PC-3 (cell line): Measurements from ENCODE around the gene NUP93.

Experiments
- EZH2phosphoT487 ChIP-seq: fragments of 300-600 bp; sonication (generic); IDR thresholded peaks from 2 replicates; pipeline ENCODE4 v1.6.1; 2018; ENCODE audit warnings: mild to moderate bottlenecking, antibody characterized with exemption, low read length, borderline replicate concordance
- TF ChIP-seq, protein P1 (sequence below): fragments of 300-600 bp; sonication (generic); conservative IDR thresholded peaks from 2 replicates; pipeline ENCODE4 v1.5.1; 2017; ENCODE audit warnings: antibody characterized with exemption, low read depth, mild to moderate bottlenecking, low read length

DNA sequence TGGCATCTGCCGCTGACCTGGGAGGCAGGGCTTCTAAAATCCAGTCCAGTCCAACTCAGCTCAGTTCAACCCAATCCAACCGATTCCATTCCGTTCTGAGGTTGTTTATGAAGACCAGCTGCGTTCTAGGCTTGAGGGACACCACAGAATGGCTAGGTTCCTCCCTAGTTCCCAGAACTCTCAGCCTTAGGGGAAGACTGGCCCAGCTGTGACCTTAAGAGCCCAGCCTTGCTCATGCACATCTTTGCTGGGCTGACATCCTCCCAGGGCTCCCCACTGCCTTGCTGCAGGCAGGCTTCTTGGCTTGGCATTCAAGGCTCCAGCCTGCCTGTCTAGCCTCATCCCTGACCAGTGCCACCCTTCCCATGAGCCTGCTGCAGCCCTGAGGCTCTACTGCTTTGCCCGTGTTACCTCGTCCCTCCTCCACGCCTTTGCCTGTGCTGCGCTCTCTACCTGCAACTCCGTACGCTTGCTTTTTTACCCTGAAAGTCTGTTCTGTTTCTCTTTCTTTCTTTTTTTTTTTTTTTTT is 143.0 kb downstream of the NUP93 start:
- TF ChIP-seq, protein P1, sequence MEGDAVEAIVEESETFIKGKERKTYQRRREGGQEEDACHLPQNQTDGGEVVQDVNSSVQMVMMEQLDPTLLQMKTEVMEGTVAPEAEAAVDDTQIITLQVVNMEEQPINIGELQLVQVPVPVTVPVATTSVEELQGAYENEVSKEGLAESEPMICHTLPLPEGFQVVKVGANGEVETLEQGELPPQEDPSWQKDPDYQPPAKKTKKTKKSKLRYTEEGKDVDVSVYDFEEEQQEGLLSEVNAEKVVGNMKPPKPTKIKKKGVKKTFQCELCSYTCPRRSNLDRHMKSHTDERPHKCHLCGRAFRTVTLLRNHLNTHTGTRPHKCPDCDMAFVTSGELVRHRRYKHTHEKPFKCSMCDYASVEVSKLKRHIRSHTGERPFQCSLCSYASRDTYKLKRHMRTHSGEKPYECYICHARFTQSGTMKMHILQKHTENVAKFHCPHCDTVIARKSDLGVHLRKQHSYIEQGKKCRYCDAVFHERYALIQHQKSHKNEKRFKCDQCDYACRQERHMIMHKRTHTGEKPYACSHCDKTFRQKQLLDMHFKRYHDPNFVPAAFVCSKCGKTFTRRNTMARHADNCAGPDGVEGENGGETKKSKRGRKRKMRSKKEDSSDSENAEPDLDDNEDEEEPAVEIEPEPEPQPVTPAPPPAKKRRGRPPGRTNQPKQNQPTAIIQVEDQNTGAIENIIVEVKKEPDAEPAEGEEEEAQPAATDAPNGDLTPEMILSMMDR: no peak
- no peak for TF ChIP-seq EZH2phosphoT487
